GF-D8 (cell line): ENCODE data around the gene CTXN2.

Experiments
- DNase-seq: peaks from one replicate; lab custom pipeline; 2025; lab: John Stamatoyannopoulos, UW

The CTXN2 gene

GRCh38 chr15:48191574-48192225 lies at the start of gene CTXN2:
CTXN2 (plus strand) TSS chr15:48191665; CDS start chr15:48201301, 9,636 bp downstream.
- no peak for DNase-seq

GRCh38 chr15:48143856-48144255 lies 47.6 kb upstream of the CTXN2 start:
- DNase-seq = no peak

GRCh38 chr15:48144889-48145288 lies 46.6 kb upstream of the CTXN2 start:
- DNase-seq = no peak

- DNase-seq = no peak
Observed at GRCh38 chr15:48145923-48146322, 45.5 kb upstream of the CTXN2 start.

- DNase-seq = no peak
Observed at GRCh38 chr15:48147358-48147757, 44.1 kb upstream of the CTXN2 start.

- DNase-seq = no peak
Observed at GRCh38 chr15:48149858-48150257, 41.6 kb upstream of the CTXN2 start.

- no peak for DNase-seq
Observed at GRCh38 chr15:48153526-48153925, 37.9 kb upstream of the CTXN2 start.

GRCh38 chr15:48168616-48169015 lies 22.8 kb upstream of the CTXN2 start:
- no peak for DNase-seq

GRCh38 chr15:48170981-48171380 lies 20.5 kb upstream of the CTXN2 start:
- DNase-seq = no peak

GRCh38 chr15:48175126-48175525 lies 16.3 kb upstream of the CTXN2 start:
- no peak for DNase-seq

GRCh38 chr15:48176112-48176511 lies 15.4 kb upstream of the CTXN2 start:
- no peak for DNase-seq

- no peak for DNase-seq
Observed at GRCh38 chr15:48176957-48177356, 14.5 kb upstream of the CTXN2 start.

- no peak for DNase-seq
Observed at GRCh38 chr15:48177383-48177765, 14.1 kb upstream of the CTXN2 start.

GRCh38 chr15:48177766-48178647 lies 13.5 kb upstream of the CTXN2 start, which contains the start of gene MYEF2:
MYEF2 (minus strand) TSS chr15:48178295; CDS start chr15:48178237, 58 bp downstream.
- no peak for DNase-seq

GRCh38 chr15:48178648-48178931 lies 12.9 kb upstream of the CTXN2 start:
- DNase-seq = no peak

- DNase-seq = no peak
Observed at GRCh38 chr15:48182749-48183148, 8.7 kb upstream of the CTXN2 start.

GRCh38 chr15:48185529-48185928 lies 5.9 kb upstream of the CTXN2 start:
- DNase-seq = no peak

GRCh38 chr15:48186271-48186670 lies 5.2 kb upstream of the CTXN2 start:
- no peak for DNase-seq

- no peak for DNase-seq
Observed at GRCh38 chr15:48190932-48191573, 412 bp upstream of the CTXN2 start.

GRCh38 chr15:48202068-48202467 lies 10.6 kb downstream of the CTXN2 start:
- no peak for DNase-seq

- DNase-seq = no peak
Observed at GRCh38 chr15:48205981-48206380, 14.5 kb downstream of the CTXN2 start, which contains the start of gene SLC12A1. SLC12A1 (plus strand) TSS chr15:48206302; CDS start chr15:48207720, 1,418 bp downstream.

- DNase-seq = no peak
Observed at GRCh38 chr15:48221261-48221660, 29.8 kb downstream of the CTXN2 start.

GRCh38 chr15:48221885-48222284 lies 30.4 kb downstream of the CTXN2 start:
- no peak for DNase-seq
